ENCODE data around the gene KRTAP13-2. TPM values are rescaled to one million over a fixed set of nuclear protein-coding genes. Genes with fewer than 3 reads are reported as not detected.

Gene KRTAP13-2
- total and polyA plus RNA-seq, 2 of the 8 experiments (the other 6 are each of a cell fraction or from before 2014, with no cell fraction given), result not detected

DNA sequence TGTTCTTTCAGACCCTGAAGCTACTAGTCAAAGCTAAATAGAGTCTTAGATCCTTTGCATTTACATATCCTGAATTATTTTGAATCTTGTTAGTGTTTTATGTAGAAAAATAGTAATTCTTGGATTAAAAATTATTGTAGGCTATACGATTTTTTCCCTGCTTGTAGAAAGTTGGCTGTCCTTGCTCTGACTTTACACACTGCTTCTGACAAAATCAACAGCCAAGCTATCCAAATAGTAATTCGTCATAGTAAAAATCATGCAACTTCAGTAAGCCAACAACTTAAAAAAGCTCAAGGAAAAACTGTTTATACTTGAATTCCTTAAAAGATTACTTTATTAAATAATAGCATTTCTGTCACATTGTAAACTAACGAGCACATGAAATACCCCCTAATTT is 16.2 kb downstream of the KRTAP13-2 start (continued):
- no peak for TF ChIP-seq PHF8 (conservative IDR thresholded peaks at IDR 0.05; ENCODE audit: low read depth, low read length)

All from H1 (cell line).